Activated T-helper 2 cell treated with anti-CD3 and anti-CD28 coated beads, Interferon-gamma antibody, Interleukin-2, Interleukin-4, amounts not matched to agents 10 μg/mL and 5 μg/mL and 100 μg/mL, durations not matched to agents 14 hours and 24 hours and 36 hours (primary cell): Measurements from ENCODE around the gene DIO3. TPM values are rescaled to one million over a fixed set of nuclear protein-coding genes. Genes with fewer than 3 reads are reported as not detected.
A peak's percentile ranks its signal among the peaks of the same experiment; 100 is the strongest.

Experiments used
- DNase-seq: peaks from one replicate; pipeline ENCODE4 v3.0.0; 2021; ENCODE audit warnings: low spot score
- H3K27ac Mint-ChIP-seq: one replicate; pipeline ENCODE4 v1.8.0; 2021; ENCODE audit warnings: mixed read lengths
- H3K27me3 Mint-ChIP-seq: one replicate; pipeline ENCODE4 v1.8.0; 2021; ENCODE audit warnings: low read depth, mixed read lengths
- H3K36me3 Mint-ChIP-seq: one replicate; pipeline ENCODE4 v1.8.0; 2021; ENCODE audit warnings: low read depth, mixed read lengths
- H3K4me1 Mint-ChIP-seq: one replicate; pipeline ENCODE4 v1.8.0; 2021; ENCODE audit warnings: low read depth, mixed read lengths
- H3K4me3 Mint-ChIP-seq: one replicate; pipeline ENCODE4 v1.8.0; 2021; ENCODE audit warnings: low read depth, mild to moderate bottlenecking, moderate library complexity, mixed read lengths
- H3K9me3 Mint-ChIP-seq: one replicate; pipeline ENCODE4 v1.8.0; 2021; ENCODE audit warnings: mixed read lengths
- intact Hi-C: fragments of 100-400 bp; cut with micrococcal nuclease; formaldehyde crosslinking; loops from one replicate; pipeline ENCODE4 v1.15.1; 2023
- total RNA-seq: library from RNA; stranded (reverse); gene quantifications from 2 replicates; pipeline ENCODE4 v1.2.3, GENCODE V29; 2022

The DIO3 gene
- total RNA-seq, 1 donor from 2014 or later, result not detected

DNA sequence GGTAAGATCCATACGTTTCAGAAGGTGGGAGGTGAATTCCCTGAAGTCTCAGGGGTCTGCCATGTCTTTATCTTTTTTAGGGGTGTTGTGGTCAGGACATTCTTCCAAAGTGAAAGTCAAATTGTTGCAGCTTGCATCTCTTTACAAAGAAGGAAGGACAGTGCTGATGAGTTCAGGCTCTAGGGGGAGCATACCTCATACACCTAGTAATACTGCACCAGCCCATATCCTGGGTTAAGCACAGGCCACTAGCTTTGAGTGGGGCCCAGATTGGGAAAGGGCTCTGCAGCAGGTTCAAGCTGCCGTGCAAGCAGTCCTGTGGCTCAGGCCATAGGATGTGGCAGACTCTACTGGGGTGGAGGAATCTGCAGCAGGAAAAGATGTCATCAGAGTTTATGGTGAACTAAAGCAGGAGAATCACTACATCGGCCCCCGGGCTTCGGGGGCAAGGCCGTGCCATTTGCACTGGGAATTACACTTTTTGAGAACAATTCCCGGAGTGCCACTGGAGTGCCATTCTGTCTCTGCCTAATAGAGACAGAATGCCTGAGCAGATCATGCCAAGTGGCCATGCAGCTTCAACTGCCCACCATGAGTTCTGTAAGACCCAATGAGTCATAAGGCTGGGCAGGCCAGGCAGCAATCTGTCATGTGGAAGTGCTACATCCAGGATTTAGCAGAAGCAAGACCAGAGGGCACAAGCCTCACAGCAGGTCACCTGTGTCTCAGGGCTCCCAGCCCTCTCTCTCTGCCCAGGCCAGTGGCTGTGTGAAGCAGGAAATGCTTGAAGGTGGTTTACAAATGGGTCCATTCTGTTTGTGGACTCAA is 32.3 kb downstream of the DIO3 start:
- no peak for DNase-seq
- no peak overlapping the region for H3K27ac Mint-ChIP-seq

DNA sequence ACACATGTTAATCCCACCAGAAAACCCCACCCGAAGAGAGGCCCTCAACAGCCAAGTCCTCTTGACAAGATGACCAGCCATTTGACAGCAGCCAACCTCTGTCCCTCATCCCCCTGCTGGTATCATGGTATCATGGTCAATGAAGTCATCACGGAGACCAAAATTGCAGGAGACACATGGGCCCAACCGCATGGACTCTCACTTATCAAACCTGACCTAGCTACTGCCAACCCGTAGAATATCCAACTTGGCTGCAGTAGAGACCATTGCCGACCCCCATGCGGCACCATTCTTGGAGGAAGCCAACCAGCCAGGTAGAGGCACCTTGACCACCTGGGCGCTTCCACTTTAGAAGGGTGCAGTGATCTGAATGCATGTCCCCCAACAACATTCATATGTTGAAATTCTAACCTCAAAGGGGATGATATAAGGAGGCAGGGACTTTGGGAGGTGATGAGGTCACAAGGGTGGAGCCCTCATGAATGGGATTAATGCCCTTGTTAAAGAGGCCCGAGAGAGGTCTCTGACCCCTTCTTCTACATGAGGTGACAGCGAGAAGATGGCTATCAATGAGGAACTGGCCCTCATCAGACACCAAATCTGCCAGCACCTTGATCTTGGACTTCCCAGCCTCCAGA is 33.3 kb downstream of the DIO3 start:
- H3K27me3 Mint-ChIP-seq, result peaks cover 2% of the 10 kb centered on the region
- no peak overlapping the region for H3K4me3 Mint-ChIP-seq
- no peak overlapping the region for H3K27ac Mint-ChIP-seq
- intact Hi-C loops, result no loop called here
- peaks cover 12% of the 10 kb centered on the region for H3K36me3 Mint-ChIP-seq
- H3K9me3 Mint-ChIP-seq, result peaks cover 27% of the 10 kb centered on the region
- H3K4me1 Mint-ChIP-seq, result peaks cover 22% of the 10 kb centered on the region
- DNase-seq, result no peak

More for the DNA sequence above, 32.3 kb downstream of the DIO3 start:
- peaks cover 12% of the 10 kb centered on the region for H3K36me3 Mint-ChIP-seq
- H3K9me3 Mint-ChIP-seq, result peaks cover 27% of the 10 kb centered on the region
- peaks cover 2% of the 10 kb centered on the region for H3K27me3 Mint-ChIP-seq
- H3K4me3 Mint-ChIP-seq, result no peak overlapping the region
- intact Hi-C loops, result no loop called here
- peaks cover 22% of the 10 kb centered on the region for H3K4me1 Mint-ChIP-seq

DNA sequence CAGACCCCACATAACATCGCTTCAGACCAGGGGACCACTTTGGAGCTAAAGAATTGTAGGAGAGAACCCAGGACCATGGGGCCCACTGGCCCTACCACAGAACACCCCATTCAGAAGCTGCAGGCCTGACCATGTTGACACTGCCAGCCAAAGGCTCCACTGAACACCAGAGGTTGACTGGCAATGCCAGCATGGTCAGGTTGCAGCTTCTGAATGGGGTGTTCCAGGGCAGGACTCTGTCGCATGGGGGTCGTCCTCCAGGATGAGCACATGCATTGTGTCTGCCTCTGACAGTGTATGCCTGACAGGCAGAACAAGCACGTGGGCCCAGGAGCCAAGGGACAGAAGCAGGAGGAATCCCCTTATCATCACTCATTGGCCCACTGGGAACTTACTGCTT is 34.1 kb downstream of the DIO3 start:
- no peak overlapping the region for H3K4me3 Mint-ChIP-seq
- no peak overlapping the region for H3K27ac Mint-ChIP-seq
- DNase-seq, result no peak
- H3K36me3 Mint-ChIP-seq, result peaks cover 12% of the 10 kb centered on the region
- H3K27me3 Mint-ChIP-seq, result peaks cover 2% of the 10 kb centered on the region
- peaks cover 27% of the 10 kb centered on the region for H3K9me3 Mint-ChIP-seq
- peaks cover 22% of the 10 kb centered on the region for H3K4me1 Mint-ChIP-seq
- intact Hi-C loops, result no loop called here

DNA sequence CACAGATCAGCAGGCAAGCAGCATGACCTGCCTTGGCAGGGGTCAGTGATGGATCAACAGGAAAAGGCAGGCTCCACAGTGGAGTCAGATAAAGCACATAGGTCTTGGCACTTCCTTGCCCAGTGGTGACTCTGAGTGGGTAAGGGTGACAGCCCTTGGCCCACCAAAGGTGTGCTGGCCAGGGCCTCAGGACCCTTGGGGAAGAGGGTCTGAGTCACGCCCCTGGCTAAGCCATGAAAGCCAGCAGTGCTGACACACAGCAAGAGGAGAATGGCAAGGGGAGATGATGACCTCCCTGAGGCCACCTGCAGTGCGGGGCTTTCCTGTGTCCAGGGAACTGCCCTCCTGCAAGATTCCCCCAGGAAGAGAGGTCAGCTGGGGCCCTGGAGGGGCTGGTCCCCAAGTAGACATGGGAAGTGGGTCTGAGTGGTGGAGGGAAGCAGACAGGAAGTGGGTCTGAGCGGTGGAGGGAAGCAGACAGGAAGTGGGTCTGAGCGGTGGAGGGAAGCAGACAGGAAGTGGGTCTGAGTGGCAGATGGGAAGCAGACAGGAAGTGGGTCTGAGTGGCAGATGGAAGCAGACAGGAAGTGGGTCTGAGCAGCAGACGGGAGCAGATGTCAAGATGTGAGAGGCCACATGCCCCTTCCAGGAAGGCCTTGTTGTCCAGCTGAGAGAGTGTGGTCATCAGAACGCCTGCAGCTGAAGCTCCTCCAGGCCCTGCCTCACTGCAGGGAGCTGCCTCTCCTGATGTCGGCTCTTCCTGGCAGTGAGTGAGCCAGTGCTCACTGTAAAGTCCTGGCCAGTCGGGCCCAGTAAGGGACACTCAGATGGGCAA is 34.8 kb downstream of the DIO3 start:
- peaks cover 27% of the 10 kb centered on the region for H3K9me3 Mint-ChIP-seq
- H3K27me3 Mint-ChIP-seq, result peaks cover 2% of the 10 kb centered on the region
- H3K4me1 Mint-ChIP-seq, result peaks cover 22% of the 10 kb centered on the region
- DNase-seq, result no peak
- H3K4me3 Mint-ChIP-seq, result no peak overlapping the region
- H3K36me3 Mint-ChIP-seq, result peaks cover 12% of the 10 kb centered on the region
- intact Hi-C loops, result no loop called here
- peak overlapping the region; percentile 76 for H3K27ac Mint-ChIP-seq

DNA sequence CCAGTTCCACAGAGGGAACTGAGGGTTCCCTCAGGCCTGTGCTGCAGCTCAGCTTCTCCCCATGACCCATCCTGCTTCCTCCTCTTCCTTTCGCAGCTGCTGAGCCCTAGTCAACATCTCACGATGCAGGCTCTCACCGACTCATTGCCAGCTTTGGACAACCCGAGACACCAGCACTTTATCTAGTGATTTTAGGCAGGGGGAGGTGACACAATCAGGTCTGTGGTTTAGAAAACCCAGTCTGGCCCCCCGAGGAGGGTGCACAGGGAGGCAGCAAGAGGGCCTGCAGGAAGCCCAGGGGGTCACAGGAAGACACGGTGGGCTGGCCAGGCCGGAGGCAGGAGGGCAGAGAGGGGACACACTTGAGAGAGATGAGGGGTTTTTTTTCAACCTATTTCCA is 35.4 kb downstream of the DIO3 start:
- Mint-ChIP-seq H3K27me3 (no peaks in the 10 kb centered on the region), H3K4me3 (no peak overlapping the region), H3K27ac (peak overlapping the region; percentile 26), H3K36me3 (peaks cover 12% of the 10 kb centered on the region), H3K9me3 (peaks cover 27% of the 10 kb centered on the region), H3K4me1 (peaks cover 22% of the 10 kb centered on the region)
- intact Hi-C loops, result no loop called here
- no peak for DNase-seq

DNA sequence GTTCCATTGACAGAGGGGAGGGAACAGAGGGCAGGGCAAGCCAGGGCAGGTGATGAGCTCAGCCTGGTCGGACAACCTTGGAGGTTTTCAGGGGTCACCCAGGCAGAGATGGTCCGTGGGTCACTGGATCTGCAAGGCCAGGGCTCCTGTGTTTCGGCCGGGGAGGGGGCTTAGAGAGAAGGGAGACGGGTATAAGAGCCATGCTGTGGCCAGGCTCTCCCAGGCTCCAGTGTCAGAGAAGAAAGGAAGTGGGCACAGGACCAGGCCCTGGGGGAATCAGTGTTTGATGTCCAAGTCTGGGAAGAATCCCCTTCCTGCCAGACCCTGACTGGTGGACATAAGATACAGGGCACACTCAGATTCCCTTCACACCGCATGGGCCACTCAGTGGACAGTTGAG is 36.9 kb downstream of the DIO3 start:
- H3K36me3 Mint-ChIP-seq, result peaks cover 12% of the 10 kb centered on the region
- H3K4me3 Mint-ChIP-seq, result no peak overlapping the region
- peaks cover 21% of the 10 kb centered on the region for H3K4me1 Mint-ChIP-seq
- intact Hi-C loops, result no loop called here
- DNase-seq, result no peak
- H3K27me3 Mint-ChIP-seq, result no peaks in the 10 kb centered on the region
- peaks cover 27% of the 10 kb centered on the region for H3K9me3 Mint-ChIP-seq
- H3K27ac Mint-ChIP-seq, result no peak overlapping the region

DNA sequence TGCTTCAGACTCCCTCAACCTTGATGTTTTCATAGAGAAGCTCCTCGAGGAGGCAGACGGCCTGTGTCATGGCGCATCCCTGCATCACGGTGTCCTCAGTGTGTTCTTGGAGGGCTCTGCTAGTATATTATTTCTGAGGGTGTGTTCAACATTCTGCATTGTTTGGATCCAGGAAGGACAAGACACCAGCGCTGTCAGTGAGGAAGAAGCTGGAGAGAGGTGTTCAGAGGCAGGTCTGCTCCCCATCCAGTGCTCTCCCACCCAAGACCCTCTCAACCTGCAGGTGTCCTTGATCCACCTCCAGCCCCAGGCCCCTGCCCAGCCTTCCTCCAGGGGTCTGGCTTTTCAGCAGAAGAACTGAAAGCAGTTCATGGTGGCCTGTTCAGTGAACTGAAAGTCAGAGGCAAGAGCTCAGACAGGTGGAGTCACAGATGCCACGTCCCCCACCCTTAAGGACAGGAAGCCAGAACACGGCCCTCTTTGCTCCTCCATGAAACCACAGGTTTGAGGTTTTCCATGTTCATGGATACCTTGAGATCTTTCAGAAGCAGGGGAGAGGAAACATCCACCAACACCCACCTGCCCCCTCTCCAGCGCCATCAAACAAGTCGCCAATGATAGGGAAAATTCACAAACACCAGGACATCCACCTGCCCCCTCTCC is 37.4 kb downstream of the DIO3 start:
- H3K4me1 Mint-ChIP-seq, result peaks cover 19% of the 10 kb centered on the region
- H3K27ac Mint-ChIP-seq, result no peak overlapping the region
- intact Hi-C loops, result no loop called here
- DNase-seq, result peak; percentile 5
- no peak overlapping the region for H3K4me3 Mint-ChIP-seq
- H3K9me3 Mint-ChIP-seq, result peaks cover 27% of the 10 kb centered on the region
- H3K36me3 Mint-ChIP-seq, result peaks cover 12% of the 10 kb centered on the region
- H3K27me3 Mint-ChIP-seq, result no peaks in the 10 kb centered on the region

DNA sequence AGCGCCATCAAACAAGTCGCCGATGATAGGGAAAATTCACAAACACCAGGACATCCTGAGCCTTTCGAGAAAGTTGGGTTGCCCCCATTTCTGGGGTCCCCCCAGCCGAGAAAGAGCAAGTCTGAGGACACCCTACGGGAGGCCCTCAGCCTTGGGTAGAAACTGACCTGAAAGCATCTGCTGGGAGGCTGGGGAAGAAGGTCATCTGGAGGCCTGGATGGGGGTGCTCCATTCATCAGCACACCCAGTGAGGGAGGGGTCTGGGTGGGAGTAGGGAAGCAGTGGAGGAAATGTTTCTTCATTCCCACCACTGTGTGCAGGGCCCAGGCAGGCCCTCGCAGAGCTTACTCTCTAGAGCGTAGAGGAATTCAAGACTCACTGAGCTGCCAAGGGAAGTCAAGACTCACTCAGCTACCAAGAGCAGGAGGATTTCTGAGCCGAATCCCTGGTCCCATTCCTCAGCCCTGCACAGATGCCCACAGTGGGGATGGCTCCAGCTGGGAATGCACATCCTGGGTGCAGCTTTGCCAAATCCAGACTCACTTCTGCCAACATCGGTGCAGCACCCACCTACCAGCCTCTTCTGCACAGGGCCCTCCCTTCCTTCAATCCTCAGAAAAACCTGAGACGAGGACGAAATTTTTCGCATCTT is 38.1 kb downstream of the DIO3 start:
- H3K9me3 Mint-ChIP-seq, result peaks cover 27% of the 10 kb centered on the region
- no peak overlapping the region for H3K27ac Mint-ChIP-seq

DNA sequence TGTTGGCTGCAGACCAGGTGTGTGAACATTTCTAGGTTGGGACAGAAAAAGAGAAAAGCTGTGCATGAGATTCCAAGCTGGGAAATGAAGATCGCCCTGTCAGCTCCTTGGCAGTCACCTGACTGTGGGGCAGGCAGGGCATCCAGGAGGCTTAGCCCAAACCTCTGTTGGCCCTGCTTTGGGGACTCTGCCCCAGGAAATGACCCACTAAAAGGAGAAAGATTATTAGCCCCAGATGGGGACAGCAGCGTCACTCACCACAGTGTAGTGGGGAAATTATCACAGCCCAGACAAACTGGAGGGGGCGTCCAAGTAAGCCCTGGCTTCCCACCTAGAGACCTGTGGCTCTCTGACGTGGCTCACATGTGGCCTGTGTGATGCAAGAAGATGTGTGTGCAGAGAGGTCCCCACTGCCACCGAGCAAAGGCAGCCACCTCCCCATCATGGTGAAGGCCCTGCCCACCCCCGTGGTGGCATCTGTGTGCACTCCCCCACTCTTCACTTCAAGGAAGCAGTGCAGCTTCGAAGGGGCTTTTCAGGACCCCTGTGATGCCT is 39.1 kb downstream of the DIO3 start:
- no peak for DNase-seq
- H3K27ac Mint-ChIP-seq, result no peak overlapping the region
- intact Hi-C loops, result no loop called here
- peaks cover 21% of the 10 kb centered on the region for H3K9me3 Mint-ChIP-seq
- peaks cover 19% of the 10 kb centered on the region for H3K4me1 Mint-ChIP-seq
- peaks cover 12% of the 10 kb centered on the region for H3K36me3 Mint-ChIP-seq
- no peak overlapping the region for H3K4me3 Mint-ChIP-seq
- peaks cover 2% of the 10 kb centered on the region for H3K27me3 Mint-ChIP-seq

More for the DNA sequence above, 38.1 kb downstream of the DIO3 start:
- H3K4me3 Mint-ChIP-seq, result no peak overlapping the region
- DNase-seq, result no peak
- intact Hi-C loops, result no loop called here
- H3K36me3 Mint-ChIP-seq, result peaks cover 12% of the 10 kb centered on the region
- no peaks in the 10 kb centered on the region for H3K27me3 Mint-ChIP-seq
- peaks cover 19% of the 10 kb centered on the region for H3K4me1 Mint-ChIP-seq

DNA sequence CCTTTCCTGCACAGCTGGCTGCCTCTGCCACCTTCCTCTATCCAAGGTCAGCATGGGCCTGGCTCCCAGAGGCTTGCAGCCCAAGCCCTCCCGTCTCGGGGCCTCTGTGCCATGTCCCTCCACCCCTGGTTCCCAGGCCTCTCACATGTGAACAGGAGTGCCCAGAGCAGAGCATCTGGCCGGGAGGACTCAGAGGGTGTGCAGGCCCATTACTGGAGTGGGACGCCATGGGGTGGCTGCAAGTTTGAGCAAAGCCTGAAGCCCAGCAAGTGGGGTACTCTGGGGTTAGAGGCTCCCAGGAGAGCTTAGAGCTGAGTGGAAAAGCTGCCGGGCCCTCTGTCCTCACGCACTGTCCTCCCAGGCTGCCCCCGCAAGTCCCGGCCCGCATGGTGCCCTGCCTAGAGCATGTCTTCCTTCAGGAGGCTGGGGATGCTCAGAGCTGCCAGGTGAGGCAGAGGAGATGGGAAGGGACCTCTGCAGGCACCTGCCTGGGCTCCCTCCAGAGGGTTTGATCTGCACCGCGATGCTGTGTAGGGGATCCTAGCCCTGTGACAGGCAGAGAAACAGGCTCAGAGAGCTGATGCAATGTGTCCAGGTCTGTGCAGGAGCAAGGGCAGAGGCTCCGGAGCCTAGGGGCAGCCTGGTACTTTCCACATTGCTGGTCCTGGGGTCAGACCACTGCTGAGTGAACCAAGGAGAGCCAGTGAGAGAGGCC is 39.8 kb downstream of the DIO3 start:
- no peak overlapping the region for H3K4me3 Mint-ChIP-seq
- peaks cover 4% of the 10 kb centered on the region for H3K27me3 Mint-ChIP-seq
- intact Hi-C loops, result no loop called here
- no peak overlapping the region for H3K27ac Mint-ChIP-seq
- peaks cover 12% of the 10 kb centered on the region for H3K4me1 Mint-ChIP-seq
- H3K9me3 Mint-ChIP-seq, result peaks cover 14% of the 10 kb centered on the region
- no peak for DNase-seq
- H3K36me3 Mint-ChIP-seq, result peaks cover 7% of the 10 kb centered on the region

DNA sequence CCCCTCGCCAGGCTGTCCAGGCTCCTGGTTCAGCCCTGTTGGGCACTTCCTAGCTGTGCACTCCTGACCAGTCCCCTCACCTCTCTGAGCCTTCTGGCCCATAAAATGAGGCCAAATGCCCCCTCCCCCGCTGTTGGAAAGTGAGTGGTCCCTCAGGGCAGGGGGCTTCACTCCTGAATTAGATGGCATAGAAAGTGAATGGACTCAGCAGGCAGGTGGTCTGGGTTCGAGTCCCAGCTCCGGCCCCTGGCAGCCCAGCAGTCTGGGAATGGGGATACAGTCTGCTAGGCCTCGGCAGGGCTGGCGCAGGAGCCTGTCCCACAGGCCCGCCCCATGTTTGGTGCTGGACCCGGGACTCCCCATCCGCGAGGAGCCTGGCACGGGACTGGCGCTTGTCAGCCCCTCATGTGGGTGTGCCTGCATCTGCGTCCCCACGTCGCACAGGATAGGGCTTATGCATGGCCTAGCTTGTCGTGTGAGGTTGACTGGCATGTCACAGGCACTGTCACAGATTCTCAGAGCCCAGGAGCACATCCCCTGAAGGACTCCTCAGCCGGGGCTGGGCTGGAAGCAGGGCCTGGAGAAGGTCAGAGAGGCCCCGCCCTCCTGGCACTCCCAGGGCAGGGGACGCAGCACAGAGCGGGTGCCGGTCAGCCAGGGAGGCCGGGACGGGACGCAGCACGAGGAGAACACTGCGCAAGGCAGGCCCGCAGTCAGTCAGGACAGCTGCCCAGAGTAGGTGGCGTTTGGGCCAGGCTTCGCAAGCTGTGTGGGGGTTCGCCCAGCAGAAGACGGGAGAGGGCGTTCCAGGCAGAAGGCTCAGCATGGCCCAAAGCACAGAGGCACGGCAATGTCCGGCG is 40.5 kb downstream of the DIO3 start:
- Mint-ChIP-seq H3K27ac (no peak overlapping the region), H3K36me3 (peaks cover under 1% of the 10 kb centered on the region), H3K9me3 (peaks cover 7% of the 10 kb centered on the region), H3K4me3 (no peak overlapping the region), H3K27me3 (peaks cover 10% of the 10 kb centered on the region), H3K4me1 (peaks cover 8% of the 10 kb centered on the region)
- intact Hi-C loops, result no loop called here
- DNase-seq, result no peak
